ENCODE measurements around the gene DEK.

- no peak for TF ChIP-seq EZH2phosphoT487 (IDR thresholded peaks at IDR 0.05; ENCODE audit: low read length)
- TF ChIP-seq CTCF (IDR thresholded peaks at IDR 0.05; ENCODE audit: low read length): no peak
- no peak for TF ChIP-seq EZH2 (optimal IDR thresholded peaks at IDR 0.05; ENCODE audit: low read depth, low read length)
Measured at GRCh38 chr6:18237167-18237566, 27.2 kb downstream of the DEK start.
